ENCODE results near the gene MS4A13.

The MS4A13 gene

GRCh38 chr11:60500276-60500910 is 14.8 kb upstream of the MS4A13 start:
- TF ChIP-seq SIN3A (IDR thresholded peaks at IDR 0.05; ENCODE audit: borderline replicate concordance, insufficient read depth, low read length) (no peak), TAF1 (IDR thresholded peaks at IDR 0.05; ENCODE audit: borderline replicate concordance, insufficient read depth, low read length) (no peak), FOXP2 (optimal IDR thresholded peaks at IDR 0.05; ENCODE audit: borderline replicate concordance, extremely low read depth, extremely low read length, insufficient read depth) (no peak), REST (IDR thresholded peaks at IDR 0.05; ENCODE audit: insufficient read depth in 1 of 2, low read depth in 2 of 2, low read length in 2 of 2) (no peak), POLR2AphosphoS5 (IDR thresholded peaks at IDR 0.05; ENCODE audit: low read depth, low read length) (no peak)

- TF ChIP-seq TAF1 (IDR thresholded peaks at IDR 0.05; ENCODE audit: borderline replicate concordance, insufficient read depth, low read length) (no peak), POLR2AphosphoS5 (IDR thresholded peaks at IDR 0.05; ENCODE audit: low read depth, low read length) (no peak), SIN3A (IDR thresholded peaks at IDR 0.05; ENCODE audit: borderline replicate concordance, insufficient read depth, low read length) (no peak), REST (IDR thresholded peaks at IDR 0.05; ENCODE audit: insufficient read depth in 1 of 2, low read depth in 2 of 2, low read length in 2 of 2) (no peak), FOXP2 (optimal IDR thresholded peaks at IDR 0.05; ENCODE audit: borderline replicate concordance, extremely low read depth, extremely low read length, insufficient read depth) (no peak)
Observed at GRCh38 chr11:60502221-60502775, 12.9 kb upstream of the MS4A13 start.

GRCh38 chr11:60504219-60504905 is 10.8 kb upstream of the MS4A13 start:
- TF ChIP-seq SIN3A (IDR thresholded peaks at IDR 0.05; ENCODE audit: borderline replicate concordance, insufficient read depth, low read length) = no peak
- no peak for TF ChIP-seq POLR2AphosphoS5 (IDR thresholded peaks at IDR 0.05; ENCODE audit: low read depth, low read length)
- TF ChIP-seq TAF1 (IDR thresholded peaks at IDR 0.05; ENCODE audit: borderline replicate concordance, insufficient read depth, low read length) = no peak
- no peak for TF ChIP-seq REST (IDR thresholded peaks at IDR 0.05; ENCODE audit: insufficient read depth in 1 of 2, low read depth in 2 of 2, low read length in 2 of 2)
- no peak for TF ChIP-seq FOXP2 (optimal IDR thresholded peaks at IDR 0.05; ENCODE audit: borderline replicate concordance, extremely low read depth, extremely low read length, insufficient read depth)

GRCh38 chr11:60511393-60511792 is 3.8 kb upstream of the MS4A13 start:
- TF ChIP-seq POLR2AphosphoS5 (IDR thresholded peaks at IDR 0.05; ENCODE audit: low read depth, low read length) (no peak), TAF1 (IDR thresholded peaks at IDR 0.05; ENCODE audit: borderline replicate concordance, insufficient read depth, low read length) (no peak), FOXP2 (optimal IDR thresholded peaks at IDR 0.05; ENCODE audit: borderline replicate concordance, extremely low read depth, extremely low read length, insufficient read depth) (no peak), SIN3A (IDR thresholded peaks at IDR 0.05; ENCODE audit: borderline replicate concordance, insufficient read depth, low read length) (no peak), REST (IDR thresholded peaks at IDR 0.05; ENCODE audit: insufficient read depth in 1 of 2, low read depth in 2 of 2, low read length in 2 of 2) (no peak)

All from PFSK-1 (cell line).